SK-N-MC (cell line): Measurements from ENCODE around the gene SLC35E1.

ENCODE experiments used
- EZH2 ChIP-seq: fragments of 200-600 bp; sonication (generic); IDR thresholded peaks from one replicate; pipeline ENCODE4 v1.6.1; 2017; ENCODE audit warnings: antibody characterized with exemption
- FOXP2 ChIP-seq: optimal IDR thresholded peaks from 2 replicates; pipeline ENCODE3; 2011; ENCODE audit warnings: mild to moderate bottlenecking, moderate library complexity; ENCODE audit not compliant: insufficient read depth; ENCODE audit errors: extremely low read length, control extremely low read depth
- POLR2AphosphoS5 ChIP-seq: IDR thresholded peaks from 2 replicates; pipeline ENCODE4 v1.6.1; 2012; ENCODE audit warnings: mild to moderate bottlenecking, low read depth, low read length, borderline replicate concordance

DNA sequence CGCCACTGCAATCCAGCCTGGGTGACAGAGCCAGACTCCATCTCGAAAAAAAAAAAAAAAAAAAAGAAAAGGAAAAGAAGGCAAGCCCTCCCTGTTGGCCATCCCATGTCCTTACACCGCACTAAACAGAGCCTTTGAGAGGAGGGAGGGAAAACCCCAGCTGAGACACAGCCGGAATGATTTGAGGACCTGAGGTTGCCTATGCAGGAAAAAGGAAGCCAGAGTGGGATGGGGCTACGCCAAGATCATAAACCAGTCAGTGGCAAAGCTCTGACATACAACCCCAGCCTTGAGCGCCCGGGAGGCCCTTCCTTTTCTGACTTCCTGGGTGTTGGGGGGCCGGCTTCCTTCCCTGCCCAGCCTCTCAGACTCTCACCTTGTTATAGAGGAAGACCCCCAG, 17.4 kb downstream of the SLC35E1 start:
- TF ChIP-seq EZH2 (no peak), POLR2AphosphoS5 (no peak), FOXP2 (no peak)
